Ovary (tissue), 9 donors: Measurements from ENCODE around the gene UBAP1. TPM values are rescaled to one million over a fixed set of nuclear protein-coding genes. Genes with fewer than 3 reads are reported as not detected.
"Not testable (repeated sequence)": the region's sequence is repeated elsewhere in the genome, so short reads cannot be mapped to it uniquely, and the experiment has no call there.

Experiments used
- DNase-seq, 5 donors: peaks; one replicate each; pipeline ENCODE4 v3.0.0-alpha.2; 2019 to 2020
- H3K27ac ChIP-seq, 2 donors: fragments of 200-600 bp; one replicate each; pipeline versions ENCODE4 v1.5.1 to v1.8.0; 2019 to 2022
- H3K27me3 ChIP-seq: fragments of 200-600 bp; one replicate; pipeline ENCODE4 v1.8.0; 2022
- H3K36me3 ChIP-seq: fragments of 200-600 bp; sonication (generic); one replicate; pipeline ENCODE4 v1.5.1; 2019
- H3K4me1 ChIP-seq: one replicate; pipeline ENCODE4 v1.8.1; 2013; ENCODE audit warnings: mild to moderate bottlenecking, moderate library complexity; ENCODE audit not compliant: insufficient read depth
- H3K4me3 ChIP-seq: fragments of 200-600 bp; sonication (generic); one replicate; pipeline ENCODE4 v1.5.1; 2017
- H3K9me3 ChIP-seq, 2 donors: fragments of 200-600 bp in 1 of 2; sonication (generic) in 1 of 2; one replicate each; pipeline versions ENCODE4 v1.5.1 to v1.8.1; 2013 to 2019; ENCODE audit warnings: mild to moderate bottlenecking in 1 of 2, moderate library complexity in 1 of 2
- EP300 ChIP-seq: sonication (generic); formaldehyde crosslinking; IDR thresholded peaks from one replicate; pipeline ENCODE4 v1.6.1; 2017; ENCODE audit warnings: antibody characterized with exemption
- POLR2A ChIP-seq: fragments of 450-650 bp; IDR thresholded peaks from one replicate; pipeline ENCODE4 v1.6.1; 2017; ENCODE audit warnings: antibody characterized with exemption, mild to moderate bottlenecking, moderate library complexity
- WGBS, 3 donors: extraction: QIAGEN DNeasy Blood & Tissue Kit in 1 of 3; methylation state at CpG; one replicate each; pipeline versions ENCODE4 v1.1.5 to v1.1.7; 2013 to 2017; 5-methylcytosine and 5-hydroxymethylcytosine counted together
- intact Hi-C, 4 donors: fragments of 100-400 bp; cut with DNase I; formaldehyde crosslinking; loops; one replicate each; pipeline versions ENCODE4 v1.11.0 to v1.15.1; 2022 to 2023
- polyA plus RNA-seq, 2 donors: library from polyadenylated mRNA; stranded (reverse); fragments of 200-250 nt in 1 of 2; fragments of 350-450 nt in 1 of 2; fragmentation: Illumina TruSeq in 1 of 2; extraction: RNeasy Lipid Tissue Mini Kit (QIAGEN cat#74804) in 1 of 2; gene quantifications; one replicate each; pipeline ENCODE4 v1.2.3, GENCODE V29; 2013 to 2014
- total RNA-seq, 7 donors: library from RNA; depleted of rRNA in 2 of 7; stranded (reverse); fragments of >200 nt in 2 of 7; fragmentation: NEBNext Ultra II Directional in 3 of 7; extraction: Animal tissue kit (Norgen Biotek cat#: 25700) in 3 of 7; gene quantifications; one replicate each; pipeline versions ENCODE4 v1.1.0 to v1.2.4, GENCODE V29; 2016 to 2023
- TF ChIP-seq, protein P1 (sequence below), 3 donors: fragments of 450-650 bp in 2 of 3; fragments of 200-600 bp in 1 of 3; IDR thresholded peaks; one replicate each; pipeline versions ENCODE4 v1.5.1 to v1.8.0; 2016 to 2022; ENCODE audit warnings: antibody characterized with exemption in 3 of 3, mild to moderate bottlenecking in 1 of 3
- donor health status: DM: no; HTN: no; CAD: no; lungs with moderate emphysema.
- donor health status: DM: no; HTN: no; CAD: no.
- donor health status: Bipolar disorder and iron deficiency.
- donor health status: DM: yes; HTN: yes; CAD: no.
- donor health status: DM: no; HTN: no; CAD: no.
- donor health status: DM: yes; HTN: yes; CAD: no.

Gene UBAP1
- total and polyA plus RNA-seq, 9 donors, result 25.8 to 93.9 (median 44.8) TPM

DNA sequence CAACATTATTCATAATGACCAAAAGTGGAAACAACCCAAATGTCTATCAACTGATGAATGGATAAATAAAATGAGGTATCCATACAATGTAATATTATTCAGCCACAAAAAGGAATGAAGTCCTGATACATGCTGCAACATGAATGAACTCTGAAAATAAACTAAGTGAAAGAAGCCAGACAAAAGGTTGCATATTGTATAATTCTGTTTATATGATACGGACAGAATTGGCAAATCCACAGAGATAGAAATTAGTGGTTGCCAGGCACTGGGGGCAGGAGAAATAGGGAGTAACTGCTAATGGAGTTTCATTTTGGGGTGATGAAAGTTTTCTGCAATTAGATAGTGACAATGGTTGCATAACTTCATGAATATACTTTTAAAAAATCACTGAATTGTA, 103.3 kb downstream of the UBAP1 start:
- Histone ChIP-seq H3K36me3 (no peaks in the 10 kb centered on the region), H3K27me3 (no peaks in the 10 kb centered on the region), H3K4me3 (no peak overlapping the region), H3K9me3 (no peaks in the 10 kb centered on the region), H3K4me1 (no peaks in the 10 kb centered on the region), H3K27ac (no peak overlapping the region)
- intact Hi-C loops, result no loop called here
- TF ChIP-seq POLR2A, result no peak
- TF ChIP-seq, protein P1, sequence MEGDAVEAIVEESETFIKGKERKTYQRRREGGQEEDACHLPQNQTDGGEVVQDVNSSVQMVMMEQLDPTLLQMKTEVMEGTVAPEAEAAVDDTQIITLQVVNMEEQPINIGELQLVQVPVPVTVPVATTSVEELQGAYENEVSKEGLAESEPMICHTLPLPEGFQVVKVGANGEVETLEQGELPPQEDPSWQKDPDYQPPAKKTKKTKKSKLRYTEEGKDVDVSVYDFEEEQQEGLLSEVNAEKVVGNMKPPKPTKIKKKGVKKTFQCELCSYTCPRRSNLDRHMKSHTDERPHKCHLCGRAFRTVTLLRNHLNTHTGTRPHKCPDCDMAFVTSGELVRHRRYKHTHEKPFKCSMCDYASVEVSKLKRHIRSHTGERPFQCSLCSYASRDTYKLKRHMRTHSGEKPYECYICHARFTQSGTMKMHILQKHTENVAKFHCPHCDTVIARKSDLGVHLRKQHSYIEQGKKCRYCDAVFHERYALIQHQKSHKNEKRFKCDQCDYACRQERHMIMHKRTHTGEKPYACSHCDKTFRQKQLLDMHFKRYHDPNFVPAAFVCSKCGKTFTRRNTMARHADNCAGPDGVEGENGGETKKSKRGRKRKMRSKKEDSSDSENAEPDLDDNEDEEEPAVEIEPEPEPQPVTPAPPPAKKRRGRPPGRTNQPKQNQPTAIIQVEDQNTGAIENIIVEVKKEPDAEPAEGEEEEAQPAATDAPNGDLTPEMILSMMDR (IDR thresholded peaks at IDR 0.05), result no peak
- TF ChIP-seq EP300, result no peak
- no peak for DNase-seq
- WGBS, 3 donors, result 61 to 79% (median 78%) methylated on average over 1 of the region's 1 CpG

DNA sequence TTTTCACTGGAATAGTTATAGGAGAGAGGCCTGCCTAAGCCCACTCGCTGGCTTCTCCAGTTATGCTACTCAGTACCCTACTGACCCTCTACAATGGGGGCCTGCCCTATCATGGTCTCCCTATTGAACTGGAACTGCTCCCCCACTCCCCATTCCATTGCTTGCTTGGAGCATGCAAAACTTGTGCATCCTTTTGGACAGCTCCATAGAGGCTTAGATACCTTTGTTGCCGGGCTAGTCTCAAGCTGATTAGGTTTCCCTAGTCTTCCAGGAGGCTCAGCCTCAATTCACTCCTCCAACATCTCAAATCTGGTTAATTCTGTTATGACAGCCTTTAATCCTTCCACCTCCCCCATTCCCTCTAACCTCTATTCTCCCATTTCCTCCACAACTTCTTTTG, 110.3 kb downstream of the UBAP1 start:
- Histone ChIP-seq H3K4me3 (no peak overlapping the region), H3K27ac (no peak overlapping the region), H3K36me3 (no peaks in the 10 kb centered on the region), H3K27me3 (no peaks in the 10 kb centered on the region), H3K9me3 (no peaks in the 10 kb centered on the region), H3K4me1 (no peaks in the 10 kb centered on the region)
- DNase-seq, result no peak
- TF ChIP-seq EP300 (no peak), POLR2A (no peak)
- TF ChIP-seq, protein P1 (IDR thresholded peaks at IDR 0.05), result no peak
- intact Hi-C loops, result no loop called here
- WGBS, 3 donors, result 76 to 82% (median 77%) methylated on average over 2 of the region's 2 CpGs

DNA sequence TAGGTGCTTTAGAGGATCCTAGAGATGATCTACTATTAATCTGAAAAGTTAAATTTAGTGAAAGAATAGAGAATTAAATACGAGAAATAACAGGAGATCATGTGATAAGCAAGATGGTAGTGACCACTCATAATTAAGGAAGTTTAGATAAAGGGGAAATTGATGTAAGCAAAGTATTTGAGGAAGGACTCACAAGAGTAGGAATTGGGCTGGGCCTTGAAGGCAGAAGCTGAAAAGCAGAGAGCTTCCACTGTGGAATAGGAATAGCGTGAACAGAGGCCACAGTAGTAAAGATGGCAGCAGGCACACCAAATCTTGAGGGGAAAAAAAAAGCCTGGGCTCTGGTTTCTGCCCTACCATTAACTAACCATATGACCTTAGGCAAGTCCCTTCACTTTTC, 112.2 kb downstream of the UBAP1 start:
- DNase-seq, result no peak
- Histone ChIP-seq H3K9me3 (no peaks in the 10 kb centered on the region), H3K27me3 (no peaks in the 10 kb centered on the region), H3K4me3 (no peak overlapping the region), H3K36me3 (no peaks in the 10 kb centered on the region), H3K4me1 (no peaks in the 10 kb centered on the region), H3K27ac (no peak overlapping the region)
- intact Hi-C loops, result no loop called here
- WGBS, 3 donors, result 90 to 94% (median 91%) methylated on average over 2 of the region's 2 CpGs
- no peak for TF ChIP-seq POLR2A
- TF ChIP-seq EP300, result no peak
- TF ChIP-seq, protein P1 (IDR thresholded peaks at IDR 0.05), result no peak

DNA sequence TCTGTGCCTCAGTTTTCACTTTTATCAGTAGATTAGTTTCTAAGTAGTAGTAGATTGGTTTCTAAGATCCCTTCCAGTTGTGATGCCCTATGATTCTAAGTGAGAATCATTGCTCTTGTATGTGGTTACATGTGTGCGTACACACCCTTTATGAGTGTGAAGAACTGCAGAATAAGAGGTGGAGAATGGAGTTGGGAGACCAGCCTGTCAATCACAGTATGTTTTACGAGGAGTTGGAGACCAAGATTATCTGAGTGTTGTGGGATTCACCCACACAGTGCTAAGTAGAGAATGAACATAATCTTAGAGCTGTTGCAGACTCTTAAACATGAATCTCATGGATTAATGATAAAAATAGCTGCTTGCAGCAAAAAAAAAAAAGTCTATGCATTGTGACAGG, 112.6 kb downstream of the UBAP1 start:
- WGBS, 3 donors, result 85 to 88% (median 86%) methylated on average over 2 of the region's 2 CpGs
- TF ChIP-seq EP300, result no peak

DNA sequence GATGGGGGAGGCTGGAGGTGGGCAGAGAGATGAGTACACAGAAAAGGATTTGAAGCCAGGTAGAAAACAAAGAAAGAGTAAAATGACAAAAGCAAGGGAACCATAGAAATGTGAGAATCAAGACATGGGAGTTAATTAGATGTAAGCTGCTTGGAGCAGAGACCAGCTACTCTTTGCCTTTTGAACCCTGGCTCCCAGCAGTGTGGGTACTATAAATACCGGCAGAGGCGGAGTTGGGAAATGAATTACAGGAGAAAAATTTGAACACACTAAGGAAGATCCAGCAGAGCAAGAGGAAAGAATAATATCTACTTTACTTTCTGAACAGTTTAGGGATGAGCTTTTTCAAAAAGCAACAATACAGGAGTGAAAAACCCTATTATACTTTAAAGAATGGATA, 113.7 kb downstream of the UBAP1 start:
- DNase-seq, result no peak
- Histone ChIP-seq H3K36me3 (no peaks in the 10 kb centered on the region), H3K9me3 (no peaks in the 10 kb centered on the region), H3K27ac (no peak overlapping the region), H3K4me1 (no peaks in the 10 kb centered on the region), H3K27me3 (no peaks in the 10 kb centered on the region), H3K4me3 (no peak overlapping the region)
- intact Hi-C loops, result no loop called here
- no peak for TF ChIP-seq EP300
- no peak for TF ChIP-seq POLR2A
- TF ChIP-seq, protein P1 (IDR thresholded peaks at IDR 0.05), result no peak
- WGBS, 3 donors, result 44 to 53% (median 47%) methylated on average over 2 of the region's 2 CpGs

More for the DNA sequence above, 112.6 kb downstream of the UBAP1 start:
- H3K27ac ChIP-seq, result no peak overlapping the region
- H3K36me3 ChIP-seq, result no peaks in the 10 kb centered on the region
- no peaks in the 10 kb centered on the region for H3K27me3 ChIP-seq
- no peaks in the 10 kb centered on the region for H3K9me3 ChIP-seq
- intact Hi-C loops, result no loop called here
- no peaks in the 10 kb centered on the region for H3K4me1 ChIP-seq
- no peak for DNase-seq
- no peak overlapping the region for H3K4me3 ChIP-seq

DNA sequence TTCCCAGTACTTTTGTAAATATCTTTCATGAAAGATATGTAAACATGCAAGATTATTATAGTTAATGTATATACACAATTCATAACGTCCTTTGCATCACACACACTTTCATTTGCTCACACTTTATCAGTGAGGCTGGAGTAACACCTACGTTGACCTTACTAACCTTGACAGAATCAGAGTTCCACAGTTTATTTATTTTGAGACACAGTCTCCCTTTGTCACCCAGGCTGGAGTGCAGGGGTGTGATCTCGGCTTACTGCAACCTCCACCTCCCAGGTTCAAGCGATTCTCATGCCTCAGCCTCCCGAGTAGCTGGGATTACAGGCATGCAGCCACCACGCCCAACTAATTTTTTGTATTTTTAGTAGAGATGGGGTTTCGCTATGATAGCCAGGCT, 122.2 kb downstream of the UBAP1 start:
- DNase-seq, intact Hi-C loops: not testable (repeated sequence)
- WGBS, 3 donors, result 88% methylated on average over 7 of the region's 7 CpGs

More for the DNA sequence above, 122.2 kb downstream of the UBAP1 start:
- not testable (repeated sequence) for H3K4me1 ChIP-seq, H3K4me3 ChIP-seq, H3K27me3 ChIP-seq, H3K27ac ChIP-seq, H3K36me3 ChIP-seq, H3K9me3 ChIP-seq
